DND-41 (cell line): Measurements from ENCODE around the gene TTYH2.

ENCODE experiments used
- CTCF ChIP-seq: IDR thresholded peaks from 2 replicates; pipeline ENCODE4 v1.5.1; 2012; ENCODE audit warnings: borderline replicate concordance, low read length, moderate library complexity, mild to moderate bottlenecking; ENCODE audit not compliant: poor library complexity, severe bottlenecking; ENCODE audit errors: extremely low read depth
- EZH2 ChIP-seq: IDR thresholded peaks from 3 replicates; pipeline ENCODE4 v1.6.1; 2012; ENCODE audit warnings: borderline replicate concordance, low read depth, mild to moderate bottlenecking, moderate library complexity, low read length, inconsistent platforms; ENCODE audit not compliant: severe bottlenecking

GRCh38 chr17:74211141-74211911 lies 2.0 kb upstream of the TTYH2 start:
- TF ChIP-seq EZH2 (no peak), CTCF (no peak)
